Measurements from ENCODE around the gene RESP18.

RESP18 gene

DNA sequence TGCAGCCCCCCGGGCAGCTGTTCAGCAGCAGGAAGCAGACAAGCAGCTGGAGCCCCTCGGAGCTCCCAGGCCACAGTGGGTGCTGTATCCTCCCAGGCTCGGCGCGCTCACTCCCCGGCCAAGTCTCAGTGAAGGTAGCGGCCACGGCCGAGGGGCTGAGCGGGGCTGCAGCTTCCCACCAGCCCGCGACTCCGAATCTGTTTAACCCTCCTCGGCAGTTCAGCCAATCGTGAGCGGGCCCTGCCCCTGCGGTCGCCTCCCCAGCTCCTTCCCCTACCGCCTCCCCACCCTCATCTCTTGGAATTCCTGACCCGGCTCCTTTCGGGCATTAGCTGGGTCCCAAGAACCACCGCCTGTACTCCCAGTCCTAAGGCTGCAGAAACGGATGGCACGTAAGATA is at the start of gene RESP18:
Gene RESP18, minus strand, starts transcription at position 203 of the 400 bp plus-strand sequence.
- DNase-seq = peak; percentile 21

DNA sequence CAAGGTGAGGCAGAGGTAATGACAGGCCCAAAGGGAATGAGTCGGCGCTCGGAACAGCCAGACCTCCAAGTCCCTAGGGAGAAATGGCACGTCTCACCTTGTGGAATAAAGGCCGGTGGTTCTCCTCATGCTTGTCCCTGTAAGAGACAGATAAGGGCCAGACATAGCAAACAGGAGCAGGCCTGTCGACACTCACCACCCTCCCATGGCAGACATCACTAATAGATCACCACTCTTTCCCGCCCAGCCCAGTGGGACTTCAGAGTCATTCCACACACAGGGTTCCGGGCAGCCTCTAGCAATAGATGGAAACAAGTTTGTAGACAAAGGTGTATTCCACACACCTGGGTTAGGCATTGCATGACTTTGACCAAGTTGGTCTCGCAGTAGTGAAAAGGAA is 48.9 kb upstream of the RESP18 start:
- DNase-seq = no peak

DNA sequence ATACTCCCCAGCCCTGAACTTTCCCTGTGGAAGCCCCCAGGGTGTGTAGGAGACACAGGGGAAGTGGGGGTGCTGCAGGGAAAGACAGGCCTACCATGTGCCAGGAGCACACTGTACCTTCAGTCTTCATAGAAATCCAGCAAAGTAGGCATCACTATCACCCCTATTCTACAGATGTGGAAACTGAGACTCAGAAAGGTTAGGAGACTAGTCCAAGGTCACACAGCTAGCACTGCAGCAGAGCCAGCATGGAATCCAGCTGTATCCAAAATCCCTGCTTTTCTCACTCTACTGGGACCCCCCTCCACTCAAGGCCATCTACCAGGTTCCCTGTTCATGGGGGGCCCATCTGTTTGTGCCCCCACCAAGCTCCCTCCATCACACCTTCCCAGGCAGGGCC is 48.4 kb upstream of the RESP18 start:
- no peak for DNase-seq

DNA sequence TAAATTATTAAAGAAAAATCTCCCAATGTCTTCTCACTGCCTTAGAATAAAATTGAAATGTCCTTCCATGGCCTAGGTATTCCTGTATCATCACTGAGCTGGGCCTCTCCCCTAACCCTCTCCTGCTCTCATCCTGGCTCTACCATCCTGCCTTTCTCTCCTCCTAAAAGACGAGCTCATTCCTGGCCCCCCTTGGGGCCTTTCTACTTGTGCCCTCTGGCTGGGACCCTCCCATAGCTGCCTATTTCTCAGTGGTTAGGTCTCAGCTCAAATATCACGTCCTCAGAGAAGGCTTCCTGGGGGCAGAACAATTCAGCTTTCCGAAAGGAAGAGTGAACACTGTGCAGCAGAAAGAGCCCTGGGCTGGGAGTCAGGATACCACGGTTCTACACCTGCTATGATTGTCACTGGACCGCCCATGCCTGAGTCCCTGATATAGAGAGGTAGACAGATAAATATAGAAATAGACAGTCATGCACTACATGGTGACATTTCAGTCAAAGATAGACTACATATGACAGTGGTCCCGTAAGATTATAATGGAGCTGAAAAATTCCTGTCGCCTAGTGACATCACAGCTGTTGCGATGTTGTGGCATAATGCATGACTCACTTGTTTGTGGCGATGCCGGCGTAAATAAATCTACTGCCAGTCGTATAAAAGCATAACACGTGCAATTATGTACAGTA is 45.8 kb upstream of the RESP18 start:
- DNase-seq = no peak

DNA sequence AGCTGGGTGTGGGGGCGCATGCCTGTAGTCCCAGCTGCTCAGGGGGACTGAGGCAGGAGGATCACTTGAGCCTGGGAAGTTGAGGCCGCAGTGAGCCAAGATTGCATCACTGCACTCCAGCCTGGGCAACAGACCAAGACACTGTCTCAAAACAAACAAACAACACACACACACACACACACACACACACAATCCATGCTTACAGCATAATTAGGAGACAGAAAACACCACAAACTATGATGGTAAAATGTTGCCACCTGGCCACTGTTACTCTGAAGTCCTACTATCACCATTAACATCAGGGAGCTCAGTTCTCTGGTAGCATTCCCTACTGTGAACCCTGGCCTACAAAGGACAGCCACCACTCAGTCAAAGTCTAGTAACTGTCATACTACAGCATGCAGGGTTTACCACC is 36.9 kb upstream of the RESP18 start:
- DNase-seq = no peak

DNA sequence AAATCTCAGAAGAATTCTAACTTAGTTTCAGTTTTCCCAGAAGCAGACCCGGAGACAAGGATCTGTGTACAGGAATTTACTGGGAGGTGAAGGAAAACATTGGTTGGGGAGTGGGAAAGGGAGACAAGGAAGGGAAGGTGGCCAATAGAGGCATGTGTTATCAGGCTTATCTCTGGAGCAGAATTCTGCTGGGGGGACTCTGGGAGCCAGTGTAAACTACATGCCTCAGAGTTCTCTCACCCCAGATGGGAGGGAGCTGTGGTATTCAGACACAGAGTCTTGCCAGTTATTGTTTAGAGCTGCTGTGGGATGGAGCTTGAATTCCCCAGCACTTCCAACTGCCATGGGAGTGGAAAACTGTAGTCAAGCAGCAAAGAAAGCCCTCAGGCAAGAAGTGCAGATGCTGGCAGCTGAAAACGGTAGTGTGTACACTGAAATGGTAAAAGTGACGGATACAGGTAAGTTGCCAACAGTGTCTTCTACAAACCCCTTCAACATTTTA is 36.2 kb upstream of the RESP18 start:
- DNase-seq = no peak

DNA sequence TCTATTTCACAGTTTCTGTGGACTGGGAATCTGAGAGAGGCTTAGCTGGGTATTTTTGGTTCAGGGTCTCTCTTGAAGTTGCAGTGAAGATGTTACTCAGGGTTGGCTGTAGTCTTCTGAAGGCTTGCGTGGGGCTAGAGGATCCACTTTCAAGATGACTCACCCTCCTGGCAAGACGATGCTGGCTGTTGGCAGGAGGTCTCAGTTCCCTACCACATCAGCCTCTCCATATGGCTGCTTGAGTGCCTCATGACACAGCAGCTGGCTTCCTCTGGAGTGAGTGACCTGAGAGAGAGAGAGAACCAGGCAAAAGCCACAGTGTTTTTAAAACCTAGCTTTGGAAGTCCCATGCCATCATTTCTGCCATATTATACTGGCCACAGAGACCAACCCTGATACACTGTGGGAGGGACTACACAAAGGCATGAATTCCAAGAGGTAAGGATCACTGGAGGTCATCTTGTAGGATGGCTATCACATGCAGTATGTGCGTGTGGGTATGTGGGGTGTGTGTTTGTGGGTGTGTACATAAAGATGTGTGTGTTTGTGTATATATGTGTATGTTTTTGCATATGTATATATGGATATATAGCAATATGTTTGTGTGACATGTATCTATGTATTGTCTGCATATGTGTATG is 30.1 kb upstream of the RESP18 start:
- no peak for DNase-seq

DNA sequence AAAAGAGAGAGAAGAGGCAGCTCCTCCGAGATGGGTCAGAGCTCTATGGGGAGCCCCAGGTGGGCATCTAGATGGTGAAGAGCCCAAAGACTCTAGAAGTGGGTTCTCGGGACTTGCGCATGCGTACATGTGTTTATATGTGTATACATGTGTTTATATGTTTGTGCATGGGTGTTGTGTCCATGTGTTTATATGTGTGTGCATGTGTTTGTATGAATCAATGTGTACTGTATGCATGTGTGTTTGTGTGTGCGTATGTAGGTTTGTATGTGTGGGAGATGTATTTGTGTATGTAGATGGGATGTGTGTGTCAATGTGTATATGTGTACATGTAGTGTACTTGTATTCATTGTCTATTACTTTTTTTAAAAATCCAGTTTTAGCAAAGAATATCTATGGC is 29.5 kb upstream of the RESP18 start:
- DNase-seq = no peak

DNA sequence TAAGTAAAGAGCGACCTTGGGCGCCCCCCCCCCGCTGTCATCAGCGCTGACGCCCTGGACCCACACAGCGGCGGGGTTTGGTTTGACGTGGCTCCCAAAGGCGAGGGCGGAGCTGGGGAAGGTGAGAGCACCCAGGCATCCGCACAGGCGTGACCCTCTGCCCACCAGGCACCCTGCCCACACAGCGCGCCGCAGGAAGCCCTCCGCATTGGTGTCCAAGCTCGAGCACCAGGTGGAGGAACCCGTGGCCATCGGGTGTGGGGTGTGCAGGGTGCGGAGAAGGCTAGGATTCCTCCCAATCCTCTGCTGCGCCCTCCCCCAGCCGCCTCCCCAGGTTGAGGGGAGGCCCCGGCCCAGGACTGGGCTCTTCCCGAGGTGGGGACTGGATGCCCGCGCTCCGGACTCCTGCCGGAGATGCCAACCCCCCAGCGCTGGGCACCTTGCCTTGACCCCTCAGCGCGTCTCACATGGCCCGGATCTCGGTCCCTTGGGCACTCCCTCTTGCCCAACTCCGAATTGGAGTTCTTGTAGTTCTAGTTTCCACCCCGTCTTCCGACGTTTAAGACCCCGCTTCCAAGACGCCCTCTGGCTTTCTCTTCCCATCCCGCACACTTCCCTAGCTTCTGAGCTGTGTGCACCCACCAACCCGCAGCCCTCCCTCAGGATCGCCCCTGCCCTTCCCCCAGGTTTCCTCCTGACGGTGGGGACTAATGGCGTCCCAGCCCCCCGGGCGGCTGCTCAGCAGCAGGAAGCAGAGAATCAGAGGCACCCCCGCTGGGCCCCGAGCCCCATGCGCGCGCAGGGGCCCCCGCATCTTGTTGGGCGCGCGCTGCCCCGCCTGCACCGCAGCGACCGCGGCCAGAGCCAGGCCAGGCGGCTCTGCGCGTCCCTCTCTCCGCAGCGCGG is 25.9 kb upstream of the RESP18 start:
- peak; percentile 41 for DNase-seq

DNA sequence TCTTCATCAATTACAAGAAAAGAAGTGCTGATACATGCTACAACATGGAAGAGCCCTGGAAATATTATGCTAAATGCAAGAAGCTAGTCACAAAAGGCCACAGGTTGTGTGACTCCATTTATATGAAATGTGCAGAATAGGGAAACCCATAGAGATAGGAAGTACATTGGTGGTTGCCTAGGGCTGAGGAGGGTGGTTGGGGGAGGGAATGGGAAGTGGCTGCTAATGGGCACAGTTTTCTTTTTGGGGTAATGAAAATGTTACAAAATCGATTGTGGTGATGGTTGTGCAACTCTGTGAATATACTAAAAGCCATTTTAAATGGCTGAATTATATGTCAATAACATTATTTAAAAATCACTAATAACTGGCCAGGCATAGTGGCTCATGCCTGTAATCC is 24.3 kb upstream of the RESP18 start:
- no peak for DNase-seq

DNA sequence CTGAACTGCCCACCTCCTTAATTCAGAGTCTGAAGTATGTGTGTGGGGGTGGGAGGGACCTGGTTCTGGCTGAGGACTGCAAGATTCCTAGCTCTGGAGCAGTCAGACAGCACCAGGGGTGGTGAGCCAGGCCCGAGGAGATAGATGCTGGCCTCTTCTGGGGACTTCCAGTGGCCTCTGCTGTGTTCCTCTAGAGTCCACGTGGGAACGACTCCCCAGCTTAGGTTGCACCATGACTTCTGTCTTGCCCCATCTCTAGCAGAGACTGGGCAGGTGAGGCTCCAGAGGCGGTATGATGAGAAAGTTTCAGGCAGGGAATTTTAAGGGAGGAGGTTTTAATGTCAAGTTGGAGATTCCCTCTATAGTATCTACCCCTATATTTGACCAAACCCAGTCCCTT is 22.0 kb upstream of the RESP18 start:
- no peak for DNase-seq

DNA sequence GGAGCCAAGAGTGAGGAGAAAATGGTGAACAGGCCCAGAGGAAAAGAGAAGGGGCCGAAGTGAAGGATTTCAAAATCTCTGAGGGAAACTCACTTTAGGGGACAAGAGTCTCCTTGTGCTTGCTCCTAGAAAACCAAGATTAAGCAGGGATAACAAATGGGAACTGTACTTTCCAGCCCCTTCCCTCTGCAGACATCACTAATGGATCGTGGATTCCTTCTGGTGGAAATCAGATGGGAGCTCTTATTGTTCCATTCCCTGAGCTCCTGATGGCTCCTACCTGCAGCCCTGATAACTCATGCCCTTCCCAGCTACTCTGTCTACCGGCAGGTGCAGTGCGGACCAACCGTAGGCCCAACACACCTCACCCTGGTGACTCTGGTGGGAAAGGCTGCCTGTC is 20.6 kb upstream of the RESP18 start:
- no peak for DNase-seq

DNA sequence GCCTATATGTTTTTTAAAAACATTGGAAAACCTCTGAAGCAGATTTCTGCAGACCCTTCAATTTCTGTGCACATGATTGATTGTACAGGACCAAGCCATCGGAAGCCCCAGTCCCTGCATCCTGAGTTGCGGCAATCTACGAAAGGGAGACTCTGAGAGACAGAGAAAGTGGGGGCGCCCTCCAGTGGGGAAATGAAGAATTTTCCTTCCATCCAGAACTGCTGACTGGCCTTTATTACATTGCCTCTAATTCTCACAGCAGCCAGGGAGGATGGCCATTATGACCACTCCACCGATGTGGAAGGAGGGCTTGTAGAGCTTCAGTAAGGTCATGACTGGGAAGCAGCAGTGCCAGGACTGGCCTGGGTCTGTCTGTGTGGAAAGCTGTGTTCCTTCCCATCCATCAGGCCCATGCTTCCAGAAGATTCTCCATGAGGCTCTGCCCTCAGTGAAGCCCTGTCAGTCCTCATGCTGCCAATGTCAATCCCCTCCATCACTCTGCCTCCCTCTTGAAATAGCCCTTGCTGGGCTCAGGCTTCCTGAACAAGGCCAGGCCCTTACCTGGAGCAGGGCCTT is 20.0 kb upstream of the RESP18 start:
- peak; percentile 58 for DNase-seq

DNA sequence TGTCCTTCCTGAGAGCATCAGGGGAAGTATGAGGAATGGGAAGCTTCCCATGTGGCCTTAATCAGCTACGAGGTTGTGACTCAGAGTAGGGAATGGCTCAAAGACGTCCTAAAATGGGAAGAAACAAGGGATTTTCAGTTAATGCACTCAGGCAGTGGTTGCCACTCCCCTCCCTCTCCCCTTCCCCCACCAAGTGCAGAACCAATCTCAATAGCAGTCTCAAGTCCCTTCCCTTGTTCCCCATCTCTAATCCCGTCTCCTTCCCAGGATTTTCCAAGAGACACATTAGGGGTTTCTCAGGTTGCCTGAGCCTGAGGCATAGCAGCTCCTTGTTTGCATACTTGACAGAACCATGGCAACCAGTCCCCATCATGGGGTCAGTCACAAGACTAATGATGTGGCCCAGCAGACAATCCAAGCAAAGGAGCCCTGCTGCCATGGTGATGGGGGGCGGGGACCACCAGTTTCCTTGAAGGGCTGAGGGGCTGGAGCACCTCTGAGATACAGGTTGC is 18.2 kb upstream of the RESP18 start:
- no peak for DNase-seq

DNA sequence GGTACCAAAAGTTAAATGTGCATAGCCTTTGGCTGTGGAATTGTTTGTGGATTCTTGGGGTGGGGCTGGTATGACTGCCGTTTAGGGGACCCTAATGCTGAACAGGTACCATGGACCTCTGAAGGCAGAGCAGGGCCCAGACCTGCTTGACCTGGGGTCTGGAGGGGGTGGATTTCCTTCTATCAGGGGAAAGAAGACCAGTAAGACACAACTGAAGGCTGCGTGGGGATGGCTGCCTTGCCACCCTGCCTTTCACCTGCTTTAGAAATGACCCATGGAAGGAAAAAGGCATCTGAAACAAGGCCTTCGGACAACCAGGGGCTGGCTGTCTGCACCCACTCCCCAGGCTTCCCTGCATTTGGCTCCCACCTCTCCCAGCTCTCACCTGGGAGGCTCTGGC is 17.7 kb upstream of the RESP18 start:
- DNase-seq = no peak

DNA sequence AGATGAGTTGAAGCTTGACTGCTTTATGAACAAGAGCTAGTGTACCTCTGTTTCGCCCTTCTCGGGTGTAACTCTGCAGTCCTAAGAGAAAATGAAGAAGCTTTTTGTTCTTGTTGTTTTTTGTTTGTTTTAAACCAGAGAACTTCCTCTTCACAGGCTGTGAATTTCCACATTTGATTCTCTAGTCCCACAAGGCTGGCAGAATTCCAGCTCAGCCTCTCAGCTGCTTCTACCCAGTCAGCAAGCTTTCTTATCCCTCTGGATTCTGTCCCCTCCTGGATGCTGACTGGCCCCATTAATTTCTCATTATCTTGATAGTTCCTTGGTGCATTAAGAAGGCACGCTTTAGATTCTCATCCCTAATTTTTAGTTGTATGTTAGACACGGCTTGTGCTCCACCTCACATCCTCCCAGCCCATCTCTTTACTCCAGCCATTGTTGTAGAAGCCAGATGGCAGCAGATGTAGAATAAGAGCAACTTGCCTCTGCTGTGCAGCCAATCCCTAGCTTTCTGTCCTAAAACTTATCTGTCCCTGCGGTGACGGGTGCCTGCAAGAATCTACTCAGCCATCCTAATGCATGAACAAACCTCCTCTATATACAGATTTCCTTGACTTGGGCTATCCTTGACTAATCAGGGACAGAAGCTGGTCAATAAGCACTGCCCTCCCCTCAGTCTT is 12.3 kb upstream of the RESP18 start:
- DNase-seq = no peak

DNA sequence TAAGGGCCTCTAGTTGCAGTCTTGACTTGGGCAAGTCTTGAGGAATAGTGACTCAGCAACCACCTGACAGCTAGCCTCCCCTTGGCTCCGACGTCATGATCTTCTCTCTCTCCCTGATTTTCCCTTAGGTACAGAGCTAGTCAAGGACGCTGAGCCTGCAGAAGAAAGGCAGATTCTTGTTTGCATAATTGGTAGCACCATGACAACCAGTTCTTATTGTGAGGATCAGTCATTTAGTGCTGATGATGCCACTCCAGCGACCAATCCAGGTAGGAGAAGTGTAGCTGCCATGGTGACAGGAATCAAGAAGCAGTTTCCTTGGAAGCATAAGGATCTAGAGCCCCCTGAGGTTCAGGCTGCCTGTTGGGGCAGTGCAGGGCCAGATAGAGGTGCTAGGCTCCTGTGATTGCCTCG is 2.8 kb upstream of the RESP18 start:
- no peak for DNase-seq

DNA sequence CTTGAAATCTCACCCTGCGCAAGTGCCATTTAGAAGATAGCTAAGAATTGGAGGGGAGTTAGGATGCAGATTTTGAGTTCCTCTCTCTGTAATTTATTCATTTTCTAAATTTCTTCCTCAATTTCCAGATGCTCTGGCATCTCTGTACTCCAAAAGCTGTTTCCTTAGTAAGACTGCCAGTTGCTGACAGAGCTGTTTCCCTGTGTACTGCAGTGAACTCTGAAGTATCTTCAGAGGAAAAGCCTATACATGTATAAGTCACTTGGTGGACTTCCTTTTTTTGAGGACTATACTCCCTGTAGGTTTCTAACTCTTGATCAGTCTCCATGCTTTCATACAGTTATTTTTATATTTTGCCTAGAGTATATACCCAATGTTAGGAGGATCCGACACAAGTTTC is 1.5 kb upstream of the RESP18 start:
- DNase-seq = no peak

DNA sequence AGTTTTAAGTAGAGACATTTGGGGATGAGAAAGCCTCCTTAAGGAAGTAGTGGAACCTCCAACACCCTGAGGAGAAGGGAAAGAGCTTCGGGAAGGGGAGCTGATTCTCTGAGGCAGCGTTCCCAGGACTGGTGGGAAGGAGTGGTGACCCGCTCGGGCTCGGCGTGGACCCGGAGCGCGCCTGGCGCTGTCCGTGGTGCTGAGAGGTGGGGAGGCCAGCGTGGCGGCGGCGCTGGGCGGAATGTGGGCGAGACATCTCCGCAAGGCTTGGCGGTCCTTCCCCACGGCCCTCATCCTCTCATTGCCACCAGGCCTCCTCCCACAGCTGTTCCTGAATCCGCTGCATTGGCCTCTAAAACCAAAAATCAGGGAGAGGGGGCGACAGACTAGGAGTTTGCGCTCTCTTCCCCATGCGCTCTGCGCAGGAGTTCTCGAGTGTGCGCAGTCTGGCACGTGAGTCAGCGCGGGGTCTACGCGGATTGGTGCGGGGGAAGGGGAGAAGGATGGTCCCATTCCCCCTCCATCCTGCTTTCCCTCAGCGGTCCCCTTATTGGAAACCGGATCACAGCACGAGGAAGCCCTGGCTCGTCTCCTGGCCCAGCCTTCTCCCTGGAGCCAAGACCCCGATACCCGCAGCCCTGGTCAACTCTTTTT is 857 bp downstream of the RESP18 start:
- peak; percentile 81 for DNase-seq

DNA sequence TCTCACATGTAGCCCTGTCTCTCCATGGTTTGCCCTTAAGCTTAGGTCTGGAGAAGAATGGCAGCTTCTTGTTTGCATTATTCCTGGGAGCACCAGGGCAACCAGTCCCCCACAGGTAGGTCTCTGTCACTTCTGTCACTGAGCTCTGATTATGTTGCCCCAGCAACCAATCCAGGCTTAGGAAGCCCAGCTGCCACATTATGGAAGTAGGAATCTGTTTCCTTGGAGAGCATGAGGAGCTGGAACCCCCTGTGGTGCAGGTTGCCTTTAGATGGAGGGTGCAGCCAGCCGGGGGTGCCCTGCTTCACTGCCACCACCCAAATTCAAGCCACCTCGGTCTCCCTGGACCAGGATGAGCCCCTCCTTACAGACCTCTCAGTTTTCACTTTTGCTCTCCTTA is 4.8 kb downstream of the RESP18 start:
- DNase-seq = peak; percentile 23

DNA sequence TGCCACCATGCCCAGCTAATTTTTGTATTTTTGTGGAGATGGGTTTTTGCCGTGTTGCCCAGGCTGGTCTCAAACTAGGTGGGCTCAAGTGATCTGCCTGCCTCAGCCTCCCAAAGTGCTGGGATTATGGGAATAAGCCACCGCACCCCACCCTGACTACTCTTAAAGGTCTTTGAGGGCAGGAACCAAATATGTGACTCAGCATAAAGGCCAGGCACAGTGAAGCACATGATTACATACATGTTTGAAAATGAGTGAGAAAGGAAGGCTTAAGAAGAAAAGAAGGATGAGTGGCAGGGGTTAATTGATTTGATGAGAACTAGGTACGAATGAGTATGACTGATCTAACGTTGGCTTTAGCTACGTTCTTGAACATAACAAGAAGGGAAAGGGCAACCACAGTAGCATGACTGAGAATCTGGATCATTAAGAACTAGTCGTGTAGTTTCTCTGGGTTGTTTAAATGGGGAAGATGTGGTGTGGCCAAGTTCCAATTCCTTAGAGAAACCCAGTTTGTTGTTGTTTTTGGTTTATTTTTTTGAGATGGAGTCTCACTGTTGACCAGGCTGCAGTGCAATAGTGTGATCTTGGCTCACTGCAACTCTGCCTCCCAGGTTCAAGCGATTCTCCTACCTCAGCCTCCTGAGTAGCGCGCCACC is 6.8 kb downstream of the RESP18 start:
- no peak for DNase-seq

All from retina (tissue), 1 donor.